GM06990 (cell line): ENCODE measurements around the gene CFAP298.

Experiments
- DNase-seq: peaks from one replicate; pipeline ENCODE4 v3.0.0-alpha.2; 2011; ENCODE audit not compliant: insufficient read length; ENCODE audit errors: extremely low read depth
- H3K27me3 ChIP-seq: replicated peaks from 2 replicates; pipeline ENCODE4 v1.6.0; 2011; ENCODE audit warnings: low read length; ENCODE audit not compliant: control insufficient read depth, insufficient read depth
- H3K36me3 ChIP-seq: 2 replicates; pipeline ENCODE4 v1.5.1; 2011; ENCODE audit warnings: low read length; ENCODE audit not compliant: control insufficient read depth, insufficient read depth
- H3K4me3 ChIP-seq: replicated peaks from 2 replicates; pipeline ENCODE4 v1.5.1; 2011; ENCODE audit warnings: low read depth, mild to moderate bottlenecking, control low read depth, low read length
- CTCF ChIP-seq: IDR thresholded peaks from 2 replicates; pipeline ENCODE4 v1.5.1; 2011; ENCODE audit warnings: low read length, control low read depth, mild to moderate bottlenecking, inconsistent platforms; ENCODE audit not compliant: insufficient read depth, poor library complexity, severe bottlenecking

CFAP298 gene

GRCh38 chr21:32585042-32585710 is 27.0 kb downstream of the CFAP298 start, which contains the start of gene TCP10L:
TCP10L (minus strand) TSS chr21:32585523; CDS start chr21:32584304, 1,219 bp downstream.
- H3K4me3 ChIP-seq: no peak within 1 kb of the TSS
- DNase-seq: no peak
- H3K36me3 ChIP-seq: no peaks in the 10 kb centered on the region
- no peaks in the 10 kb centered on the region; the same call in 1 of the 2 replicates for H3K27me3 ChIP-seq
- no peak for TF ChIP-seq CTCF

GRCh38 chr21:32584472-32584871 is 27.7 kb downstream of the CFAP298 start:
- Histone ChIP-seq H3K4me3 (no peak overlapping the region), H3K36me3 (no peaks in the 10 kb centered on the region), H3K27me3 (no peaks in the 10 kb centered on the region; the same call in 1 of the 2 replicates)
- no peak for DNase-seq
- TF ChIP-seq CTCF: no peak

- no peak for TF ChIP-seq CTCF
- no peak for DNase-seq
- Histone ChIP-seq H3K27me3 (no peaks in the 10 kb centered on the region; the same call in 1 of the 2 replicates), H3K4me3 (no peak overlapping the region), H3K36me3 (no peaks in the 10 kb centered on the region)
Observed at GRCh38 chr21:32581732-32582131, 30.4 kb downstream of the CFAP298 start.

GRCh38 chr21:32580949-32581348 is 31.2 kb downstream of the CFAP298 start:
- DNase-seq: no peak
- no peak overlapping the region for H3K4me3 ChIP-seq
- H3K27me3 ChIP-seq: no peaks in the 10 kb centered on the region
- no peaks in the 10 kb centered on the region for H3K36me3 ChIP-seq
- TF ChIP-seq CTCF: no peak

- Histone ChIP-seq H3K27me3 (no peaks in the 10 kb centered on the region), H3K4me3 (no peak overlapping the region), H3K36me3 (no peaks in the 10 kb centered on the region)
- peak; percentile 29 for TF ChIP-seq CTCF
- no peak for DNase-seq
Observed at GRCh38 chr21:32578107-32578691, 34.0 kb downstream of the CFAP298 start.
